NCI-H526 (cell line): ENCODE measurements around the gene PTPN4.
A peak's percentile ranks its signal among the peaks of the same experiment; 100 is the strongest.

ENCODE experiments used
- DNase-seq, 2 experiments: peaks; one replicate each; lab custom pipeline; 2025; lab: John Stamatoyannopoulos, UW

Gene PTPN4

DNA sequence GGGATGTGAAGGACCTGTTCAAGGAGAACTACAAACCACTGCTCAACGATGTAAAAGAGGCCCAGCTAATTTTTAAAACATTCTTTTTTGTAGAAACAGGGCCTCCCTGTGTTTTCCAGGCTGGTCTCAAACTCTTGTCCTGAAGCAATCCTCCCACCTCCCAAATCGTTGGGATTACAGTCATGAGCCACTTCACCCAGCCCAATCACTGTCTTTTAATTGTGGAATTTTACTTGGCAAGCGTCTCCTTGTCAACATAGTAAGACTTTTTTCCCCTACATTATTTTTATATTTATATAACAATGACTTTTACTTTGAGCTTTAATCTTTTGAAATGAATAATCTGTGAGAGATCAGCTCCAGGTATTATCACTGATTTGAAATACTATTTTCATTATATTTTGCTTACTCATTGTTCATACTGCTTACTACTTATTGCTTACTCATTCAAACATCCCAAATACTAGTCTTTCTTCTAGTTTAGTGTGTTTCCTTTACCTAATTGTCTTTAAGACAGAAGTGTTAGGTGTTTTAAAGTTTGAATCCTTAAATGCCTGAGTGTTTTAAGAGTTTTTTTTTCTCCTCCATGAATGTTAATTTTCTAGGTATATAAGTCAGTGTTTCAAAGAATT is 48.9 kb downstream of the PTPN4 start:
- no peak for DNase-seq

DNA sequence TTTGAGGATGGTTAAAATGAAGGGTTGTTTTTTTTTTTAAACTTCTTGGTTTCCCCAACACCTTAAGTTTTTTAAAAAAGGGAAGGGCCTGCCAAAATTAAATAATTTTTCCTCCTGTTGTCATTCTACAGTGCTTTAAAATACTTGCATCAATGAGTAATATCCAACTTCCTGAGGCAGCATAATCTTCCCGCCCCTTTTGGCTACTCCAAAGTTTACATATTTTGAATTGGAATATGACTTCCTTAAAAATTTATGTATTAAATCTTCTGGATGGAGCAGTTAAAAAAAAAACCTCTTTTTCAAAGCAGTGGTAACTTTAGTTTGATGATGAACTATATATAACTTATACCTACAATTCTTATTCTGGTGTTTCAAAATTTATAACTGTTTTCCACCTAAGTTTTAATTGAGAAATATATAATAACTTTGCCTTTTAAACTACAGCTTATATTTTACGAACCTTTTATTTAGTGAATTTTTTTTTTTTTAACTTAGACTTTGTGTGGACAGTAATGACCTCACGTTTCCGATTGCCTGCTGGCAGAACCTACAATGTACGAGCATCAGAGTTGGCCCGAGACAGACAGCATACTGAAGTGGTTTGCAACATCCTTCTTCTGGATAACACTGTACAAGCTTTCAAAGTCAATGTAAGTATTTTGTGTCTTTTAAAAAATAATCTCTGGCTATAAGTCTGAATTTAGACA is 49.8 kb downstream of the PTPN4 start:
- peak in 1 of 2 experiments; percentile 3 for DNase-seq

DNA sequence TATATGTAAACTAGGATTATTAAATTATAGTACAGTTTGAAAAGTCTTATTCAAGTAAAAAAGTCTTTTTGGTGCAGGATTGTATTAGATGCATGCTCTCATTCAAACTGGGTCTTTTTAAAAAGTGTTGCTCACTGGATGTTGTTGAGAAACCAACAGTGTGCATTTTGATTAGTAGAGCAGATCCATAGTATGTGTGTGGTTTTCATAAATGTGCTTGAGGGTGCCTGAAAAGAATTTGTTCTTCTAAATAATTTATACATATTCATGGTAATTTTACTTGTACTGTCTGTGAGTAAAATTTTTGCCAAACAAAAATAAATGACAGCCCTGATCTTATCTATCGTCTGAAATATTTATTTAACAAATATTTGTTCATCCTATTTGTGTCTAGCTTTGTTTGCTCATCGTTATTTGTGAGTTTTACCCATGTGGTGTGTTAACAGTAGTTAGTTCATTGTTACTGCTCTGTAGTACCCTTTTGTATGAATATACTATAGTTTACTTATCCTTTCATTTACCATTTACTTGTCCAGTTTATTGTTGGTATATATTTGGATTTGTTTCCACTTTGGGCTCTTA is 50.4 kb downstream of the PTPN4 start:
- peak in 1 of 2 experiments; percentile 30 for DNase-seq

DNA sequence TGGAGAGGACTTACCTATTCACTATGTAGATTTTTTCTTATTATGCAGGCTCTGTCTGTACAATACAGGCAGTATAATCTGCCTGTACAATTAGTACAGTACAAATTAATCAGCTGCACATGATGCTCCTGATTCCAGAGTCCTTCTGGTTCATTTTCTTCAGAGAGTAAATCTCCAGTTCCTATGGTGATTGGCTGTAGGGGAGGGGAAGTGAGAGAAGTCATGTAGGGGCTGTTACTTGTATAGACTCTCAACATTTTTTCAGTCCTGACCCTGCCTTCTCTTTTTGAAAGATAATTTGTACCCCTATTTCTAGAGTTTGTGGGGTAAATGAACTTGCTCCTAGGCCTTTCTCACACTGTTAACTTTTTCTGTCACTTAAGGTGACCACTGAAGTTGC is 54.5 kb downstream of the PTPN4 start:
- no peak for DNase-seq

DNA sequence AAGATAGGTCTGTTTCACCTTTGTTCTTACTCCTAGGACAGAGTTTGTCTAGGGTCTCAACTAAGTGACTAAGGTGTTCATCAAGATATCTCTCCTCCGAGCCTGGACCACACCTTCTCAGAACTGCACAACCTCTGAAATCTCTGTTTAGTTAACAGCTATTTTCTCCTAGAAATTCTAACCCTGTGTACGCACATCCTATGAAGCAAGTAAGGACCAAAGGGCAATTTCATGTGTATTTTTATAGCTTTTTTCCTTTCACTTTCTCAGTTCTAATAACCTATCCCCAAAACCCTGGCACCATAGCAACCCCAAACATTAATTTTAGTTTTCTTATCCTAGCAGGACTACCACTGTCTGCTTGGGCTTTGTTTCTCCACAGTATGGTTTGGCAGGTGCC is 59.1 kb downstream of the PTPN4 start:
- DNase-seq = no peak

DNA sequence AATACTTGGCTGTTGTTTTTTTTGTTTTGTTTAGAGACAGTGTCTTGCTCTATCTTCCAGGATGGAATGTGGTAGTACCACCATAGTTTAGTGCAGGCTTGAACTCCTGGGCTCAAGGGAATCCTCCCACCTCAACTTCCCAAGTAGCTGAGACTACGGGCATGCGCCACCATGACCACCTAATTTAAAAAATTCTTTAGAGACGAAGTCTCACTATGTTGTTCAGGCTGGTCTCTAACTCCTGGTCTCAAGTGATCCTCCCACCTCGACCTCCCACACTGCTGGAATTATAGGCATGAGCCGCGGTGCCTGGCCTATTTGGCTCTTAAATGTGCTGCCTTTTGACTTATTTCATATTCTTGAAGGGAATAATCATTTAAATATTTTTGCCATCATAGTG is 60.1 kb downstream of the PTPN4 start:
- DNase-seq = no peak

DNA sequence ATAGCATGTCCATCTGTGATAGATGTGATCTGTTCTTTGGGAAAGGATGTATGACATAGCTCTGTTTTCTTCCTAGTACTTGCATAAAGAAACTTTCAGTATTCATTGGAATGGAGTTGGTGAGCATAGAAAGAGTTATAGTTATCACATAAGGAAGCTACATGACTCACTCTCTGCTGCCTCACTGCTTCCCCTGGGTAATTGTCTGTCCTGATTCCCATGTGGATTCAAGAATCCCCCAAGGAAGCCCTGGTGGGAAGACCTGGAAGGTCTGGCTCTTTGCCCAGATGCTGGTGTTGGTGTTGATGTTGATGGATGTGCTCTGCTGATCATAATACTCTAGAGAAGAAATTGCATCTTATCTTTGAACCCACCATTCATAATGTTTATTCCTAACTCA is 60.6 kb downstream of the PTPN4 start:
- DNase-seq = no peak

DNA sequence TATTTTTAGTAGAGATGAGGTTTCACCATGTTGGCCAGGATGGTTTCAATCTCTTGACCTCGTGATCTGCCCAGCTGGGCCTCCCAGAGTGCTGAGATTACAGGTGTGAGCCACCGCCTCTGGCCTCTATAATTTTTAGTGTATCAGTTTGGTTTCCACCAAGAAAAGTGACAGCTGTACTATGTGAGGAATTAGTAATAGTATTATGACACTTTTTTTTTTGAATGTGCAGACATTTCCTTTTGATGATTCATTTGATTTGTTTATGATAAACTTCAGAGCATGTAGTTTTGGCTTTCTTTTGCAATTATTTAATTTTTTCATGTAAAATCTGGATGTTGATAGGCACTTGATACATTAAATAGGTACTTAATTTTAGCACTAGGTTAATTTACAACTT is 61.5 kb downstream of the PTPN4 start:
- DNase-seq = no peak

DNA sequence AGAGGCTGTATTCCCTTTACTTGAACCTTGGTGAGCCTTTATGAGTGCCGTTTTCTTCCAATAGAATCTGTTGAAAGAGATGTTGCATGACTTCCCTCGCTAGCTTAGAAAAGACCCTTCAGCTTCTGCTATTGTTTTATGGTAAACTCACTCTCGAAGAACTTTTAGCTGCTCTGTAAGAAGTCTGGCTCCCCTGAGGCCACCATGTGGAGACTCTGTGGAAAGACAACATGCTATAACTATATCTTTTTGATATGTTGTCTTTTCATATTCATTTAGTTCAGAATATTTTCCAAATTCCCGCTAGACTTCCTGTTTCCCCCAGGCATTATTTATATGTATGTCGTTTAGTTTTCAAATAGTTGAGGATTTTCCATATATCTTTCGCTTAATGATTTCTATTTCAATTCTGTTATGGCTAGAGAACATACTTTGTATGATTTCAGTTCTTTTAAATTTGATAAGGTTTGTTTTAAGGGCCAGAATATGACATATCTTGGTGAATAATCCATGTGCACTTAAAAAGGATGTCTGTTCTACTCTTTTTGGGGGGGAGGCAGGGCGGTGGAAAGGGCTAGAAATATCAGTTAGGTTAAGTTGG is 64.1 kb downstream of the PTPN4 start:
- DNase-seq = peak in 1 of 2 experiments; percentile 38

DNA sequence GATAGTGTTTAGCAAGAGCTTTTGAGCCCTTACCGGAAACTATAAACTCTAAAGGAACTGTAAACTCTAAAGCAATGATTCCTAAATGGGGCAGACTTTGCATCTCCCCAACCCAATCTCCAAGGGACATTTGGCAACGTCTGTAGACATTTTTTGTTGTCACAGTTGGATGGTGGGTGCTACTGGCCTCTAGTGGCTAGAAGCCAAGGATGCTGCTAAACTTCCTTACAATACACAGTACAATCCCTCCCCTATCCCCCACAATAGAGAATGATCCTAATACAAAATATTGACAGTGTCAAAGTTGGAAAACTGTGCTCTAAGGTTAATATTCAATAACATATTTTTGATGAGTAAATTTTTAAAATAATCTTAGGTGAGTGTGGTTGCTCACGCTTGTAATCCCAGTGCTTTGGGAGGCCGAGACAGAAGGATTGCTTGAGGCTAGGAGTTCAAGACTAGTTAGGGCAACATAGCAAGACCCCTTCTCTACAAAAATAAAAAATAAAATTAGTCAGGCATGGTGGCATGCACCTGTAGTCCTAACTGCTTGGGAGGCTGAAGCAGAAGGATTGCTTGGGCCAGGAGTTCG is 66.7 kb downstream of the PTPN4 start:
- peak; percentile 12 to 56 for DNase-seq

DNA sequence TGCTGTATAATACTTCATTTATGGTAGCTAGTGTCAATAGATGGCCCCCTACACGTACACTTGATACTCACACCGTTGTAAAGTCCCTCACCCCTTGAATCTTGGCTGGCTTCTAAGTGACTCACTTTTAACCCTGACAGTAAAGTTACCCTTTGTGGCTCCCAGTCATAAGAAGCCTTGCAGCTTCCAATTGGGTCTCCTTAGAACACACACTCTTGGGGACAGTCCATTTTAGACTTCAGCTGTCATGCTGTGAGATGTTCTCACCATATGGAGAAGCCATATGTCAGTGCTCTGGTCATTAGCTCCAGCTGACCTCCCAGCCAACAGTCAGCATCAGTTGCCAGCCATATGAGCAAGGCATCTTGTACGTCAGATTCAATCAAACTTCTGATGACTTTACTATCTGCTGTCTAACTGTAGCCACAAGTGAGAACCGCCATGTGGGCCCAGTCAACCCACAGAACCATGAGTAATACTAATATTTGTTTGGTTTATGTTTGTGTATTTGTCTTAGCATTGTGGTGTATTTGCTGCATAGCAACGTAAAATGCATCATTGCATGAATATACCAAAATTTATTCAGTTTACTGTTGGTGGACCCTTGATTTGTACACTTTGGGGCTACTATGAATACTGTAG is 68.3 kb downstream of the PTPN4 start:
- no peak for DNase-seq

DNA sequence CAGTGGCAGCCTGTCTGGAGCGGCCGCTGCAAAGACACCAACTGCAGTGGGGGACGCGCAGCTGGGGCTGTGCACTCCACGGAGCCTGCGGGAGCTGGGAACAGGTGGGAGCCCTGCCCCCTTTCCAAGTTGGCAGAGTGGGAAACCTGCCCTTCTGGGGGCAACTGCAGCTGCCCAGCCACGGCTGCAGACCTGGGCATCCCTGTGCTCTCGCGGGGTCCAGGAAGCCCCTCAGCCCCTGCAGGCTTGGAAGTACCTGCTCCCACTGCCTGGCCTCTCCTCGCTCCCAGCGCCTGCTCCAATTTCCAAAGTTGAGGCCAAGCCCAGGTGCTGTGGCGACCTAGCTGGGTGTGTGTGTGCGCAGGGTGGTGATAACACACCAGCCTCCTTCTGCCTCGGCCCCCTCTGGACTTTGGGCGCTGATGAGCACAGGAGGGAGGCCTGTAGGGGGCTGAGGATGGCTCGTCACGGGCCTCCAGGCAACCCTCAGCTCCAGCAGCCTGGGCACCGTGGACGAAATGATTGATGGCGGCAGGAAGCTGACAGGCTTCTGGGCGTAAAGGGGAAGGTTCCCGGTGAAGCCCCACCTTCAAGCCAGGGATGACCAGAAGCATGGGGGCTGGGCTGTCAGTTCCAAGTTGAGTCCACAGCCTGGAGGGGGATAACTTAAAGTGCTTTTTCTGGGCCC is 76.9 kb downstream of the PTPN4 start:
- DNase-seq = no peak

DNA sequence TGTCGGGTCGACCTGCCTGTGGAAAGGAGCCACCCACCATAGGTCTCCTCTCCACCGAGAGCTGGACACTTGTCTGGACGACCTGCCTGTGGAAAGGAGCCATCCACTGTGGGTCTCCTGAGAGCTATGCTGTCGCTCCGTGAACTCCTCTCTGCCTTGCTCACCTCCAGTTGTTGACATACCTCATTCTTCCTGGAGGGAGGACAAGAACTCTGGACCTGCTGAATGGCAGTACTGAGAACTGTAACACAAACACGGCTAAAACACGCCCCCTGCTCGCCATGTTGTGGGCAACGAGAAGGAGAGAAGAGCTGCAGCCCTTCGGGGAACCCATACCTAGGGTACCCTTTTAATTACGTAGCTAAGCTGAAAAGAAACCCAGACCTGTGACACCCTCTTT is 77.6 kb downstream of the PTPN4 start:
- no peak for DNase-seq

DNA sequence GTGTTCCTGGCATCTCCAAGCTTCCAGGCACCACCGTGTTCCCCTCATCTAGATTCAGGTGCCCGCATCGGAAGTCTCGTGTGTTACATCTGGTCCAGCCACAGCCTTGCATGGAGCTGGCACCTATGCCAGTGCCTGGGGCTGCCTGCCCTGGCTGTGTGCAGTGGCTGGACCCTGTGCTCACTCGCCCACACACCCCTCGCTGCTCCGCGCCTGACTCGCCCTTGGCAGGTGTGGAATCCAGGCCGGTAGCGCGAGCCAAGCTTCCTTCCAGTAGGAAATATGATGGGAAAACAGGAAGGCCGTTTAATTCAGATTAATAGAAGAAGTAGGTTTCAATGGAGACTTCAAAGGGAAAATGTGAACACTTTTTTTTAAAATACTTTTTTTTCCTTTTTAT is 78.0 kb downstream of the PTPN4 start:
- no peak for DNase-seq

DNA sequence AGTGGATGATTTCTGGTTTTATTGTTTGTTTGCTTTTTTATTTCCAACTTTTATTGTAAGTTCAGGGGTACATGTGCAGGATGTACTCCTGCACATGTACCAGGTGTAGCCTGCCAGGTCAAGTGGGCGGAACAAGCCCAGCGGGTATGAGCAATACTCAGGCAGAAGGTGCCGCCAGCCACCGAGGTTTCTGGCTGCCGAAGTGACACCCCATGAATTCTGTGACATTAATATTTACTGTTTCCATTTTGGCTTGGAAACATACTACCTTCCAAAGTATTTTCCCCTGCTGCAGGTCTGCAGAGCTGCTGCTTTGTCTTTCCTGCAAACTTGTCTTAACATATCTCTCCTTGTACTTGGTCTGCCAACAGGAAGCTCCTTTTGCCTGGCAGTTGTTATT is 78.5 kb downstream of the PTPN4 start:
- DNase-seq = no peak

DNA sequence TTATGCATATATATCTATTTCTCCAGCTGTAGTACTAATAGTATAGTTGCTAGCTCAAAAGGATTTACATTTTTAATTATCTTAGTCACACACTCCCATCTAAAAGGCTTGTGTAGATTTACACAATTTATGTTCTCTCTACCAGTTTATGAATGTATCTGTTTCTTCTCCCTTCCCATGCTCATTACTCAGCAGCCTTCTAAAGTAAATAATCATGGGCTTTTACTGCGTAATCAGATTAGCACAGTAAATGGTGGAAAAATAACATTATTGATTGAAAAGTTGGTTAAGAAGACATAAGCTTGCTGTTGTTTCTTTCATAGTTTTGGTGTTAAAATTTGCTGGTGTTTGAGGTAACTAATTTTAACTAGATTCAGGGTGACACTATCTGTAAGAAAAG is 81.8 kb downstream of the PTPN4 start:
- DNase-seq = no peak

DNA sequence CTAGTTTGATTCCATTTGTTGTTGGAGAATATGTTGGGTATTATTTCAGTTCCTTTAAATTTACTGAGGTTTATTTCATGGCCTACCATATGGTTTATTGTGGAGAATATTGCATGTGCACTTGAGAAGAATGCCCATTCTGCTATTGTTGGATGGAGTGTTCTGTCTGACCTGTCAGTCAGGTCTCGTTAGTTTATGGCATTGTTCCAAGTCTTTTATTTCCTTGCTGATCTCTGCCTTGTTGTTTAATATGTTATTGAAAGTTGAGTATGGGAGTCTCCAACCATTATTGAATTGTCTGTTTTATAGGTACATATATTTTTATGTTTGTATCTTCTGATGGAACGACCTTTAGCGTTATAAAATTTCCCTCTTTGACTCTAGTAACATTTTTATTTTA is 86.3 kb downstream of the PTPN4 start:
- DNase-seq = no peak

DNA sequence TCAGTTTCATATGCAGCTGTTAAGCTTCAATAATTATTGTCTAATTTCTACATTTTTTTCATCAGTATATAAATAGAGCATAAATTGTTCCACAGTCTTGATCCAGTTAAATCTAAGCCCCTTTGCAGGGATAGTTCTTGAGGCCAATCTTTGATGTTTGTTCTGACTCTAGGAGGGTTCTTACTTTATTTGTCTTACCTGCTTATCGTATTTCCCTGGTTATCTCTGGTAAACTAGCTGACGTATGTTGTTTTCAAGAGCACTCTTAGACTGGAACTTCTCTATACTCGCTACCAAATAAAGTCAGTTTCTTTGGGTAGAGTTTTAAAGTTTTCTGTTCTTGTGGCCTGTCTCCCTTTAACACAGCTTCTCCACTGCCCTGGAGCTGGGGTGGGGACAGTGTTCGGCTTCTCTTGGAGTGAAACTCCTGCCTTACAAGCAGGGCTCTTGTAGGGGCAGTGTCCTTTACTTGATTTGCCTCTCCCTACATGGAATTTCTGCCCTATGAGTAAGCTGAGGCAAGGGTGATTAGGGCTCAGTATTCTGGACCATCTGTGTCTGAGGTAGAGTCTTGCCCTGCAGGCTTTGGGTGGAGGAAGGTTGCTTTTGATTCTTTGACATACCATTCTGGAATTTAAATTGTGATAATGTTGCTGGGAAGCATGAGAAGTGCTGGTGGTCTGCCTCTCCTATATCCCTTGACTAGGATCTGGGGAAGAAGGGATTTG is 90.3 kb downstream of the PTPN4 start:
- no peak for DNase-seq

DNA sequence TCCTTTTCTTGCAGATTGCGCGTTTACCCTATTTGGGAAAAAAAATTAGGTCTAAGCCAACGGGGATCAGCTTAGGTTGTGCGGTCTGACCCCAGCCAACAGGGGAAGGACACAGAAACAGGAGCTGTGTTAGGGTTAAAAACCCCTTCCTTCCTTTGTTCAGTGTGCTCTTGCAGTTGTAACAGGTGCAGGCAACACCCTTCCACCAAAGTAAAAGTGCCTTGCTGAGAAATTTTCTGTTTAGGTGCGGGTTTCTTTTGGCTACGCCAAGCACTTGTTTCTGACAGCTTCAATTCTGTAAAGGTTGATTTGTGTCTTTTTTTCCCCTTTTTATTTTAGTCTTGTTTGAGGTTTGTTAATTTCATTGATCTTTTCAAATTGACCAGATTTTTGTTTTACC is 92.5 kb downstream of the PTPN4 start:
- DNase-seq = no peak

DNA sequence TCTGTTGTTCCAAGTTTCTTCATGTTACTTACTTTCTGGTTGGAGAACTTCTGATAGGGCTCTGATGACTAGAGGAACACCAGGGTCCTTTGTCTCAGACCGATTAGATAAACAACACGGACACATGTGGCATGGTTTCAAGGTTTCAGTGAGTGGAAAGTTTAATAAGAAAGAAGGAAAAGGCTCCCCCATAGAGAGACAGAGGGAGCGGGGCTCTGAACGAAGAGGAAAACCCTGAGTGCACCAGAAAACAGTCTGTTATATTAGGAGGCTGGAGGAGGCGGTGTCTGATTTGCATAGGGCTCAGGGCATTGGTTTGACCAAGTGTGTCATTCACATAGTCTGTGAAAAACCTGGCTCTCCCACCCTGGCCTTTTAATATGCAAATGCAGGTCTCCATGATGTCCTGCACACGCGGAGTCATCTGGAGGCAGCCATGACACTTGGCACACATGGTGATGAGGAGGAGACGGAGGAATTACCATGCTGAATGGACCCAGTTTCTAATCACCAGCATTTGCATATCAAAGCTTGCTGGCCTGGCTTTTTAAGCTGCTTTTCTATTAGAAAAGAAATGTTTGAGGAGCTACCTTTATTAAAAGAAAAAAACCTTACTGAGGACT is 94.2 kb downstream of the PTPN4 start:
- DNase-seq = peak; percentile 2 to 22

DNA sequence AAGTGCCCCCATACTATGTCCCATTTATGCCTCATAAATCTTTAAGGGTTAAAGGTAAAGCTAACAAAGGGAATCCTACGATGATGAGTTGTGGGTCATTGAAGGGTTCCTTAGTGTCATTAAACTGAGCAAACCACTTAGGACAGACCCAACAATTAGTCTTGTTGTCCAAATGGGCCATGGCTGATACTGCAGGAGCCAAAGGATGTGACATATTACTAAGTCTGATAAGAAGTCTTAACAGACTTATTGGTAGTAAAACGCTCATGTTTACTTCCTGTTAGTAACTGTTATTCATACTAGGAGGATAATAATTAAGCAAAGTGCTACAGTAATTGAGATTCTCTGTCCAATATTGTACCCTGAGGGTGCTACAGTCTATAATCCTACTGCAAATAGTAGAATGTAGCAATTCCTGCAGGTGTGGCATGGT is 96.8 kb downstream of the PTPN4 start:
- DNase-seq = no peak
